Neural progenitor cell (in vitro differentiated cells): ENCODE measurements around the gene TOR1AIP2. TPM values are rescaled to one million over a fixed set of nuclear protein-coding genes. Genes with fewer than 3 reads are reported as not detected.
A peak's percentile ranks its signal among the peaks of the same experiment; 100 is the strongest.

Experiments used
- DNase-seq: peaks from one replicate; pipeline ENCODE4 v3.0.0-alpha.2; 2016; ENCODE audit warnings: low spot score
- H2AFZ ChIP-seq: fragments of 200-600 bp; sonication (generic); replicated peaks from 2 replicates; pipeline ENCODE4 v1.6.1; 2016; ENCODE audit warnings: antibody characterized with exemption
- H3F3A ChIP-seq: fragments of 200-600 bp; sonication (generic); 2 replicates; pipeline ENCODE4 v1.6.1; 2016; ENCODE audit warnings: antibody characterized with exemption, low read depth
- H3K27ac ChIP-seq: fragments of 200-600 bp; sonication (generic); 2 replicates; pipeline ENCODE4 v1.5.1; 2016; ENCODE audit warnings: mild to moderate bottlenecking
- H3K27me3 ChIP-seq: fragments of 200-600 bp; sonication (generic); 2 replicates; pipeline ENCODE4 v1.6.1; 2016; ENCODE audit warnings: mild to moderate bottlenecking, moderate library complexity
- H3K36me3 ChIP-seq: fragments of 200-600 bp; sonication (generic); 2 replicates; pipeline ENCODE4 v1.5.1; 2016
- H3K4me1 ChIP-seq: fragments of 200-600 bp; sonication (generic); 2 replicates; pipeline ENCODE4 v1.6.1; 2016; ENCODE audit warnings: mixed run types
- H3K4me2 ChIP-seq: fragments of 200-600 bp; sonication (generic); 2 replicates; pipeline ENCODE4 v1.6.1; 2016
- H3K4me3 ChIP-seq: fragments of 200-600 bp; sonication (generic); 2 replicates; pipeline ENCODE4 v1.5.1; 2016
- H3K79me2 ChIP-seq: fragments of 200-600 bp; sonication (generic); 2 replicates; pipeline ENCODE4 v1.6.1; 2016; ENCODE audit warnings: low read depth
- H3K9ac ChIP-seq: fragments of 200-600 bp; sonication (generic); 2 replicates; pipeline ENCODE4 v1.6.1; 2016
- H3K9me3 ChIP-seq: fragments of 200-600 bp; sonication (generic); 2 replicates; pipeline ENCODE4 v1.5.1; 2016; ENCODE audit warnings: low read depth
- H4K20me1 ChIP-seq: fragments of 200-600 bp; sonication (generic); 2 replicates; pipeline ENCODE4 v1.6.1; 2016; ENCODE audit warnings: low read depth
- H3K27ac Mint-ChIP-seq: 3 replicates; pipeline ENCODE4 v1.8.0; 2021; ENCODE audit warnings: mixed read lengths
- H3K27me3 Mint-ChIP-seq: 2 replicates; pipeline ENCODE4 v1.8.0; 2022; ENCODE audit warnings: low read depth, mild to moderate bottlenecking, inconsistent platforms, moderate library complexity, mixed read lengths; ENCODE audit not compliant: insufficient read depth
- H3K36me3 Mint-ChIP-seq: 3 replicates; pipeline ENCODE4 v1.8.0; 2021; ENCODE audit warnings: mixed read lengths
- H3K4me1 Mint-ChIP-seq: 3 replicates; pipeline ENCODE4 v1.8.0; 2021; ENCODE audit warnings: mixed read lengths
- H3K4me3 Mint-ChIP-seq: 3 replicates; pipeline ENCODE4 v1.8.0; 2021; ENCODE audit warnings: mild to moderate bottlenecking, moderate library complexity, mixed read lengths
- H3K9me3 Mint-ChIP-seq: 3 replicates; pipeline ENCODE4 v1.8.0; 2020; ENCODE audit warnings: mixed read lengths
- CTCF ChIP-seq: fragments of 200-600 bp; sonication (generic); IDR thresholded peaks from 2 replicates; pipeline ENCODE4 v1.5.1; 2017; ENCODE audit warnings: antibody characterized with exemption, mild to moderate bottlenecking
- EZH2 ChIP-seq: fragments of 200-600 bp; sonication (generic); IDR thresholded peaks from 2 replicates; pipeline ENCODE4 v1.6.1; 2017; ENCODE audit warnings: antibody characterized with exemption, mild to moderate bottlenecking, moderate library complexity
- EZH2phosphoT487 ChIP-seq: fragments of 200-600 bp; sonication (generic); IDR thresholded peaks from 2 replicates; pipeline ENCODE4 v1.6.1; 2017; ENCODE audit warnings: antibody characterized with exemption
- total RNA-seq: library from RNA; depleted of rRNA; stranded (reverse); fragments of >200 nt; gene quantifications from 2 replicates; pipeline ENCODE4 v1.2.3, GENCODE V29; 2015; ENCODE audit warnings: low replicate concordance

Gene TOR1AIP2
- total RNA-seq, 1 donor from 2014 or later, result 89.5 TPM

GRCh38 chr1:179812501-179813292 lies 64.9 kb downstream of the TOR1AIP2 start:
- Mint-ChIP-seq H3K9me3 (no peaks in the 10 kb centered on the region), H3K4me1 (peaks cover 45% of the 10 kb centered on the region), H3K27me3 (peaks cover 7% of the 10 kb centered on the region), H3K27ac (no peak overlapping the region), H3K36me3 (no peaks in the 10 kb centered on the region), H3K4me3 (peak overlapping the region; percentile 57)
- peaks cover 38% of the 10 kb centered on the region for H3K27me3 ChIP-seq
- H3K9me3 ChIP-seq, result no peaks in the 10 kb centered on the region
- DNase-seq, result no peak
- H3K27ac ChIP-seq, result no peak overlapping the region
- no peak overlapping the region for H3K4me3 ChIP-seq
- H2AFZ ChIP-seq, result no peak overlapping the region
- no peak overlapping the region for H3K9ac ChIP-seq
- no peak for TF ChIP-seq EZH2
- TF ChIP-seq CTCF, result no peak
- H3K36me3 ChIP-seq, result no peaks in the 10 kb centered on the region
- no peaks in the 10 kb centered on the region for H3K79me2 ChIP-seq
- H3K4me2 ChIP-seq, result no peak overlapping the region
- peaks cover 12% of the 10 kb centered on the region for H3K4me1 ChIP-seq
- no peaks in the 10 kb centered on the region for H3F3A ChIP-seq
- H4K20me1 ChIP-seq, result no peaks in the 10 kb centered on the region

DNA sequence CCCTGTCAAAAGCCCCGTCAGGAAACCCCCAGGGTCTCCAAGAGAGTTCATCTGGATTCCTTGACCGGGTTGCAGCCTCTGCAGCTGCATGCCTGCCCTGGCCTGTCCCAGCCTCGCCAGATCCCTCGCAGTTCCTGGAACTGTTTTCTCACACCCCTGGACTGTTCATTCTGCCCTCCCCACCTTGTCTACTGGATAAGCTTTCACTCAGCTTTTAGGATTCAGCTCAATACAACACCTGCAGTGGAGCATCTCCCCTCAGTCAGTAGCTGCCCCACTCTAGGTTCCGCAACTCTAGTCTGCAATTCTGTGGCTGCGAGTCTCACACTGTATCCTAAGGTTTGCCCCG lies 67.3 kb downstream of the TOR1AIP2 start:
- no peaks in the 10 kb centered on the region for H3F3A ChIP-seq
- no peak overlapping the region for H3K4me3 Mint-ChIP-seq
- H3K27me3 ChIP-seq, result peaks cover 18% of the 10 kb centered on the region
- DNase-seq, result no peak
- TF ChIP-seq CTCF, result no peak
- TF ChIP-seq EZH2phosphoT487, result no peak
- no peak for TF ChIP-seq EZH2
- no peaks in the 10 kb centered on the region for H3K9me3 Mint-ChIP-seq
- no peaks in the 10 kb centered on the region for H3K9me3 ChIP-seq
- H3K27ac Mint-ChIP-seq, result no peak overlapping the region
- H3K36me3 Mint-ChIP-seq, result no peaks in the 10 kb centered on the region
- peaks cover 7% of the 10 kb centered on the region for H3K27me3 Mint-ChIP-seq
- H3K36me3 ChIP-seq, result no peaks in the 10 kb centered on the region
- peaks cover 2% of the 10 kb centered on the region for H3K4me1 ChIP-seq
- H3K79me2 ChIP-seq, result no peaks in the 10 kb centered on the region
- H3K27ac ChIP-seq, result no peak overlapping the region
- no peak overlapping the region for H3K4me3 ChIP-seq
- no peak overlapping the region for H2AFZ ChIP-seq
- no peak overlapping the region for H3K4me2 ChIP-seq
- H3K4me1 Mint-ChIP-seq, result peaks cover 30% of the 10 kb centered on the region
- H4K20me1 ChIP-seq, result no peaks in the 10 kb centered on the region
- H3K9ac ChIP-seq, result no peak overlapping the region

DNA sequence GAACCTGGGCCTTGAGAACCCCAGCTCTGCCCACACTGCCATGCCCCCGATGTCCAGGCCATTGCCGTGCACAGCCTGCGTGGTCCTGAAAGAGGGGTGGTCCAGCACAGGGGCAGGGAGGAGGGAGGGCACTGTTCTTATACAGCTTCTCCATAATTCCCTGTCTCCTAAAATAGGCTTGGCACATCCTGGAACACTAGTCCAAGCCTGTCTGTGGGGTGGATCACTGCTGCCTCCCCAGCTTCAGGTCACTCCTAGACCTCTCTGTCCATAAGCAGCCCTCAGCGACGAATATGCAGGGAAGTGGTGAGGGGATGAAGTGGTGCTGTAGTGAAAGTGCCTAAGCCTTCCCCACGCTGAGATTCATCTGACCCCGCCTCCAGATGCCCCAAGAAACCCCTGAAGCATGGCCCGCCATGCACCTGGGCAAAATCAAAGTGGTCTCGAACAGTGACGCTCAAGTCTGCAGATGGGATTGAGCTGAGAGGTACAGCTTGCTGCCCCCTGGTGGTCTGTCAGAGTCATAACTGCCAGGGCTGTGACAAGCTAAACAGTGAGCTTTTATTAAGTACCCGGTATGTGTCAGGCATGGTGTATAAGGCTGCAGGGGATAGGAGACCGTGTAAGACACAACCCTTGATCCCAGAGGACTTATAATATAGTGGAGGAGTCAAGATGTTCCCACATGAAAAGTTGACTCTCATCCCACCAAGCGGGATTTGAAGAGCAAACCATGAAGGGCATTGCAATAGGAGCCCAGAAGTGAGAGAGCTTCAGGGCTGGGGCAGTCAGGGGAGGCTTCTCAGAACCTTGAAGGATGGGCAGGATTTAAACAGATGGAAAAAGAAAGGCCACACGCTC lies 67.9 kb downstream of the TOR1AIP2 start:
- Histone ChIP-seq H3K4me3 (no peak overlapping the region), H2AFZ (no peak overlapping the region)

More for the DNA sequence above, 67.9 kb downstream of the TOR1AIP2 start:
- no peaks in the 10 kb centered on the region for H3K79me2 ChIP-seq
- no peaks in the 10 kb centered on the region for H3K36me3 ChIP-seq
- no peak overlapping the region for H3K9ac ChIP-seq
- H3K27me3 Mint-ChIP-seq, result peaks cover 7% of the 10 kb centered on the region
- peaks cover 15% of the 10 kb centered on the region for H3K27me3 ChIP-seq
- H3K4me2 ChIP-seq, result no peak overlapping the region
- no peak overlapping the region for H3K4me3 Mint-ChIP-seq
- no peaks in the 10 kb centered on the region for H4K20me1 ChIP-seq
- no peak overlapping the region for H3K27ac Mint-ChIP-seq
- TF ChIP-seq EZH2phosphoT487, result no peak
- TF ChIP-seq EZH2, result no peak
- TF ChIP-seq CTCF, result peak; percentile 90
- no peaks in the 10 kb centered on the region for H3F3A ChIP-seq
- H3K4me1 ChIP-seq, result no peaks in the 10 kb centered on the region
- no peaks in the 10 kb centered on the region for H3K9me3 ChIP-seq
- no peaks in the 10 kb centered on the region for H3K36me3 Mint-ChIP-seq
- H3K27ac ChIP-seq, result no peak overlapping the region
- peak; percentile 87 for DNase-seq
- no peaks in the 10 kb centered on the region for H3K9me3 Mint-ChIP-seq
- H3K4me1 Mint-ChIP-seq, result peaks cover 24% of the 10 kb centered on the region
